ENCODE results near the gene ARF6.

DNA sequence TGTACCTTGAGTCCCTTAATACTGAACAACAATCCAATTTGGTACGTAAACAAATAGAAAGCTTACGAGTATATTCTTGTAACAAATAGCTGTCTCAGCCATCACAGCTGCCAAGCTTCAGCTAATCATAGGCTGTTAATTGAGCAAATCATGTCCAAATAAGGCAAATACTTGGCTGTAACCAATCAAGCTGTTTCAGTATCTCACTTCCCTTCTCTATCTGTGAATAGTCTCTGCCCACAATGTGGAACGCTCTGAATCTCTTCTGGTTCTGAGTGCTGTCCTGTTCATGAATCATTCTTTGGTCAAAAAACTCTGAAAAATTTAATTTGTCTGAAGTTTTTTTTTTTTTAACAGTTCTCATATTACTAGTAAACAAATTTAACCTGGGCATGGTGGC, 34.5 kb upstream of the ARF6 start:
- no peak for TF ChIP-seq POLR2A (IDR thresholded peaks at IDR 0.05)
- TF ChIP-seq, protein P1, sequence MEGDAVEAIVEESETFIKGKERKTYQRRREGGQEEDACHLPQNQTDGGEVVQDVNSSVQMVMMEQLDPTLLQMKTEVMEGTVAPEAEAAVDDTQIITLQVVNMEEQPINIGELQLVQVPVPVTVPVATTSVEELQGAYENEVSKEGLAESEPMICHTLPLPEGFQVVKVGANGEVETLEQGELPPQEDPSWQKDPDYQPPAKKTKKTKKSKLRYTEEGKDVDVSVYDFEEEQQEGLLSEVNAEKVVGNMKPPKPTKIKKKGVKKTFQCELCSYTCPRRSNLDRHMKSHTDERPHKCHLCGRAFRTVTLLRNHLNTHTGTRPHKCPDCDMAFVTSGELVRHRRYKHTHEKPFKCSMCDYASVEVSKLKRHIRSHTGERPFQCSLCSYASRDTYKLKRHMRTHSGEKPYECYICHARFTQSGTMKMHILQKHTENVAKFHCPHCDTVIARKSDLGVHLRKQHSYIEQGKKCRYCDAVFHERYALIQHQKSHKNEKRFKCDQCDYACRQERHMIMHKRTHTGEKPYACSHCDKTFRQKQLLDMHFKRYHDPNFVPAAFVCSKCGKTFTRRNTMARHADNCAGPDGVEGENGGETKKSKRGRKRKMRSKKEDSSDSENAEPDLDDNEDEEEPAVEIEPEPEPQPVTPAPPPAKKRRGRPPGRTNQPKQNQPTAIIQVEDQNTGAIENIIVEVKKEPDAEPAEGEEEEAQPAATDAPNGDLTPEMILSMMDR (IDR thresholded peaks at IDR 0.05 in 4 of 5, conservative IDR thresholded peaks at IDR 0.05 in 1 of 5) = no peak

All from gastrocnemius medialis (tissue), 4 donors.